HepG2 (cell line): ENCODE results near the gene OPRL1. TPM values are rescaled to one million over a fixed set of nuclear protein-coding genes. Genes with fewer than 3 reads are reported as not detected.

ENCODE experiments used
- ADNP ChIP-seq: sonication (generic); formaldehyde crosslinking; IDR thresholded peaks from 2 replicates; pipeline ENCODE4 v1.4.0; 2020; ENCODE audit warnings: missing genetic modification reagents
- FUBP1 ChIP-seq: sonication (generic); formaldehyde crosslinking; IDR thresholded peaks from 2 replicates; pipeline ENCODE4 v1.5.1; 2020; ENCODE audit warnings: missing genetic modification reagents, mild to moderate bottlenecking, borderline replicate concordance
- HMG20A ChIP-seq: IDR thresholded peaks from 2 replicates; pipeline ENCODE4 v1.6.1; 2016; ENCODE audit warnings: borderline replicate concordance
- HNF4G ChIP-seq, 2 experiments: sonication (generic) in 1 of 2; formaldehyde crosslinking in 1 of 2; IDR thresholded peaks; 2 replicates each; pipeline versions ENCODE4 v1.4.0 to v1.6.1; 2011 to 2020; ENCODE audit warnings: borderline replicate concordance in 2 of 2, low read depth in 2 of 2, mild to moderate bottlenecking in 2 of 2, low read length in 1 of 2, missing genetic modification reagents in 1 of 2, moderate library complexity in 1 of 2
- KDM4B ChIP-seq: sonication (generic); formaldehyde crosslinking; IDR thresholded peaks from 2 replicates; pipeline ENCODE4 v1.4.0; 2020; ENCODE audit warnings: missing genetic modification reagents
- KDM5B ChIP-seq: sonication (generic); formaldehyde crosslinking; IDR thresholded peaks from 2 replicates; pipeline ENCODE4 v1.4.0; 2020; ENCODE audit warnings: missing genetic modification reagents, mild to moderate bottlenecking, borderline replicate concordance
- PCBP2 ChIP-seq: fragments of 200-400 bp; formaldehyde crosslinking; optimal IDR thresholded peaks from 2 replicates; pipeline ENCODE3; 2018; ENCODE audit warnings: low read length, low read depth; ENCODE audit not compliant: poor library complexity, severe bottlenecking
- POLR2A ChIP-seq, 2 experiments: IDR thresholded peaks; 2 replicates each; pipeline ENCODE4 v1.6.1; 2011; ENCODE audit warnings: low read depth in 2 of 2, low read length in 2 of 2, mild to moderate bottlenecking in 1 of 2, moderate library complexity in 1 of 2; ENCODE audit not compliant: insufficient read depth in 1 of 2
- RAD21 ChIP-seq: fragments of 450-650 bp; formaldehyde crosslinking; IDR thresholded peaks from 2 replicates; pipeline ENCODE4 v1.5.0; 2020; ENCODE audit warnings: mild to moderate bottlenecking
- RCOR2 ChIP-seq: IDR thresholded peaks from 2 replicates; pipeline ENCODE4 v1.6.1; 2016; ENCODE audit warnings: missing biosample characterization, missing genetic modification reagents
- ZBTB34 ChIP-seq: sonication (generic); formaldehyde crosslinking; IDR thresholded peaks from 2 replicates; pipeline ENCODE4 v1.8.0; 2022; ENCODE audit warnings: mild to moderate bottlenecking, missing genetic modification reagents
- ZFP41 ChIP-seq: sonication (generic); formaldehyde crosslinking; IDR thresholded peaks from 2 replicates; pipeline ENCODE4 v1.4.0; 2020; ENCODE audit warnings: mild to moderate bottlenecking, missing genetic modification reagents, borderline replicate concordance
- ZFX ChIP-seq: sonication (generic); formaldehyde crosslinking; IDR thresholded peaks from 2 replicates; pipeline ENCODE4 v1.4.0; 2020; ENCODE audit warnings: mild to moderate bottlenecking, low read depth, missing genetic modification reagents, moderate library complexity
- ZNF143 ChIP-seq: sonication (generic); formaldehyde crosslinking; IDR thresholded peaks from 2 replicates; pipeline ENCODE4 v1.4.0; 2020; ENCODE audit warnings: missing genetic modification reagents
- ZNF205 ChIP-seq: IDR thresholded peaks from 2 replicates; pipeline ENCODE4 v1.6.1; 2018; ENCODE audit warnings: missing biosample characterization, missing genetic modification reagents
- ZNF235 ChIP-seq: sonication (generic); formaldehyde crosslinking; IDR thresholded peaks from 2 replicates; pipeline ENCODE4 v1.8.1; 2023; ENCODE audit warnings: mild to moderate bottlenecking, missing genetic modification reagents, borderline replicate concordance
- ZNF431 ChIP-seq: sonication (generic); formaldehyde crosslinking; IDR thresholded peaks from 2 replicates; pipeline ENCODE4 v1.9.0; 2022; ENCODE audit warnings: missing genetic modification reagents, low read depth, mild to moderate bottlenecking, borderline replicate concordance
- ZNF441 ChIP-seq: sonication (generic); formaldehyde crosslinking; IDR thresholded peaks from 2 replicates; pipeline ENCODE4 v1.7.0; 2021; ENCODE audit warnings: missing genetic modification reagents, borderline replicate concordance
- ZNF547 ChIP-seq: sonication (generic); formaldehyde crosslinking; IDR thresholded peaks from 2 replicates; pipeline ENCODE4 v1.5.1; 2020; ENCODE audit warnings: mild to moderate bottlenecking, missing genetic modification reagents
- ZNF552 ChIP-seq: sonication (generic); formaldehyde crosslinking; IDR thresholded peaks from 2 replicates; pipeline ENCODE4 v1.9.0; 2022; ENCODE audit warnings: missing genetic modification reagents, mild to moderate bottlenecking, borderline replicate concordance
- ZNF556 ChIP-seq: sonication (generic); formaldehyde crosslinking; IDR thresholded peaks from 2 replicates; pipeline ENCODE4 v1.4.0; 2020; ENCODE audit warnings: mild to moderate bottlenecking, missing genetic modification reagents, borderline replicate concordance
- polyA plus RNA-seq, 8 experiments: library from polyadenylated mRNA; depleted of rRNA in 3 of 8; stranded (reverse) in 7 of 8; unstranded in 1 of 8; fragments of >200 nt; fragmentation: Illumina TruSeq in 4 of 8; extraction: Trizol in 4 of 8; gene quantifications; 2 replicates each; pipeline versions ENCODE4 v1.2.1 to v1.2.3, GENCODE V29; 2011 to 2016; ENCODE audit warnings: low read depth in 4 of 8, missing spikeins in 1 of 8, mixed read lengths in 1 of 8; ENCODE audit not compliant: insufficient read depth in 1 of 8
- total RNA-seq, 5 experiments: library from RNA; depleted of rRNA; stranded (reverse); fragments of >200 nt; fragmentation: Illumina TruSeq; extraction: Trizol; gene quantifications; 2 replicates each; pipeline ENCODE4 v1.2.3, GENCODE V29; 2016; ENCODE audit warnings: low read depth in 1 of 5
- TF ChIP-seq, protein P1 (sequence below): IDR thresholded peaks from 2 replicates; pipeline ENCODE4 v1.6.1; 2016; ENCODE audit warnings: control low read depth
- TF ChIP-seq, protein P2 (sequence below): sonication (generic); formaldehyde crosslinking; IDR thresholded peaks from 2 replicates; pipeline ENCODE4 v1.5.1; 2020; ENCODE audit warnings: missing genetic modification reagents, mild to moderate bottlenecking, borderline replicate concordance

The OPRL1 gene
- total and polyA plus RNA-seq, 2 of the 13 experiments (the other 11 are each of a cell fraction or from before 2014, with no cell fraction given) = 0.35 to 0.71 TPM

GRCh38 chr20:64083378-64083803, 3.5 kb downstream of the OPRL1 start (continued):
- TF ChIP-seq ZNF552 (CRISPR knock-in tag) (no peak), ADNP (CRISPR knock-in tag) (no peak), ZNF235 (CRISPR knock-in tag) (peak; percentile 53; the same call in 1 of the 2 replicates), ZNF143 (CRISPR knock-in tag) (no peak), HNF4G (IDR thresholded peaks at IDR 0.05; ENCODE audit: borderline replicate concordance, low read depth, low read length) (no peak), HNF4G (CRISPR knock-in tag; IDR thresholded peaks at IDR 0.05; ENCODE audit: borderline replicate concordance, low read depth) (no peak), RAD21 (CRISPR knock-in tag) (peak; percentile 95), ZNF547 (CRISPR knock-in tag) (no peak), HMG20A (no peak), ZNF205 (peak; percentile 59; the same call in 1 of the 2 replicates), FUBP1 (CRISPR knock-in tag) (no peak), KDM5B (CRISPR knock-in tag) (peak; percentile 65; the same call in 1 of the 2 replicates), PCBP2 (no peak), ZFX (CRISPR knock-in tag) (no peak), ZNF556 (CRISPR knock-in tag) (no peak; the same call in 1 of the 2 replicates), ZBTB34 (CRISPR knock-in tag) (no peak), ZFP41 (no peak), ZNF431 (CRISPR knock-in tag) (no peak), POLR2A (IDR thresholded peaks at IDR 0.05; ENCODE audit: insufficient read depth in 1 of 2, low read depth in 2 of 2, low read length in 2 of 2) (no peak), ZNF441 (CRISPR knock-in tag) (peak; percentile 80; the same call in 1 of the 2 replicates), RCOR2 (CRISPR knock-in tag) (no peak), KDM4B (no peak)
- TF ChIP-seq, protein P1, sequence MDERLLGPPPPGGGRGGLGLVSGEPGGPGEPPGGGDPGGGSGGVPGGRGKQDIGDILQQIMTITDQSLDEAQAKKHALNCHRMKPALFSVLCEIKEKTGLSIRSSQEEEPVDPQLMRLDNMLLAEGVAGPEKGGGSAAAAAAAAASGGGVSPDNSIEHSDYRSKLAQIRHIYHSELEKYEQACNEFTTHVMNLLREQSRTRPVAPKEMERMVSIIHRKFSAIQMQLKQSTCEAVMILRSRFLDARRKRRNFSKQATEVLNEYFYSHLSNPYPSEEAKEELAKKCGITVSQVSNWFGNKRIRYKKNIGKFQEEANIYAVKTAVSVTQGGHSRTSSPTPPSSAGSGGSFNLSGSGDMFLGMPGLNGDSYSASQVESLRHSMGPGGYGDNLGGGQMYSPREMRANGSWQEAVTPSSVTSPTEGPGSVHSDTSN = no peak
- TF ChIP-seq, protein P2, sequence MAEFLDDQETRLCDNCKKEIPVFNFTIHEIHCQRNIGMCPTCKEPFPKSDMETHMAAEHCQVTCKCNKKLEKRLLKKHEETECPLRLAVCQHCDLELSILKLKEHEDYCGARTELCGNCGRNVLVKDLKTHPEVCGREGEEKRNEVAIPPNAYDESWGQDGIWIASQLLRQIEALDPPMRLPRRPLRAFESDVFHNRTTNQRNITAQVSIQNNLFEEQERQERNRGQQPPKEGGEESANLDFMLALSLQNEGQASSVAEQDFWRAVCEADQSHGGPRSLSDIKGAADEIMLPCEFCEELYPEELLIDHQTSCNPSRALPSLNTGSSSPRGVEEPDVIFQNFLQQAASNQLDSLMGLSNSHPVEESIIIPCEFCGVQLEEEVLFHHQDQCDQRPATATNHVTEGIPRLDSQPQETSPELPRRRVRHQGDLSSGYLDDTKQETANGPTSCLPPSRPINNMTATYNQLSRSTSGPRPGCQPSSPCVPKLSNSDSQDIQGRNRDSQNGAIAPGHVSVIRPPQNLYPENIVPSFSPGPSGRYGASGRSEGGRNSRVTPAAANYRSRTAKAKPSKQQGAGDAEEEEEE (CRISPR knock-in tag) = no peak
